Loucy (cell line): ENCODE data around the gene PTGFRN.

Experiments
- CTCF ChIP-seq: fragments of 200-600 bp; sonication (generic); conservative IDR thresholded peaks from 2 replicates; pipeline ENCODE4 v1.5.1; 2014; ENCODE audit warnings: mild to moderate bottlenecking, antibody characterized with exemption, low read length
- EZH2phosphoT487 ChIP-seq: fragments of 200-600 bp; IDR thresholded peaks from 2 replicates; pipeline ENCODE4 v1.6.1; 2018; ENCODE audit warnings: antibody characterized with exemption, mild to moderate bottlenecking, moderate library complexity, borderline replicate concordance

- TF ChIP-seq CTCF (no peak), EZH2phosphoT487 (no peak)
These were observed 41.3 kb upstream of the PTGFRN start for GRCh38 chr1:116868385-116868784.
